GM21390 (cell line): ENCODE measurements around the gene TMEM235.

Experiments
- ATAC-seq: cut with Tn5 transposase; IDR thresholded peaks from one replicate; pipeline ENCODE4 v1.9.1; 2021; ENCODE audit not compliant: unreplicated experiment

TMEM235 gene

DNA sequence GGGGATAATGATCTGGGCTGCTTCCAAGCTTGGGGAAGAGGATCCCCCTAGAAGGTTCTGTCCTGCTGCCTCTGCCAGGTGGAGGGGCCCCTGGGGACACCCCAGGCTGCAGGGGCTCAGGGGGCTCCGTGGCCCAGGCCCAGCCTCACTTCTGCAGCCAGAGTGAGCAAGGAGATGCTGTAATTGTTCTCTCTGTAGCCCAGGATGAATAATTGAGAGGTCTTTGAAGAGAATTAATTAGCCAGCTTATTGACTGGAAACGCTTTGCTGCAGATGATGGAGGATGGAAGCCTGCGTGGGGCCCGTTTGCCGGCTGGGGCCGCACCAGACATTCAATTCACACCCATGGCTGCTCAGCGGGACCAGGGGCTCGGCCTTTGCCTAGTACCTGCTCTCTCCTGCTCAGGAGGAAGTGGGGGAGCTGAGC lies 38.5 kb downstream of the TMEM235 start:
- no peak for ATAC-seq

DNA sequence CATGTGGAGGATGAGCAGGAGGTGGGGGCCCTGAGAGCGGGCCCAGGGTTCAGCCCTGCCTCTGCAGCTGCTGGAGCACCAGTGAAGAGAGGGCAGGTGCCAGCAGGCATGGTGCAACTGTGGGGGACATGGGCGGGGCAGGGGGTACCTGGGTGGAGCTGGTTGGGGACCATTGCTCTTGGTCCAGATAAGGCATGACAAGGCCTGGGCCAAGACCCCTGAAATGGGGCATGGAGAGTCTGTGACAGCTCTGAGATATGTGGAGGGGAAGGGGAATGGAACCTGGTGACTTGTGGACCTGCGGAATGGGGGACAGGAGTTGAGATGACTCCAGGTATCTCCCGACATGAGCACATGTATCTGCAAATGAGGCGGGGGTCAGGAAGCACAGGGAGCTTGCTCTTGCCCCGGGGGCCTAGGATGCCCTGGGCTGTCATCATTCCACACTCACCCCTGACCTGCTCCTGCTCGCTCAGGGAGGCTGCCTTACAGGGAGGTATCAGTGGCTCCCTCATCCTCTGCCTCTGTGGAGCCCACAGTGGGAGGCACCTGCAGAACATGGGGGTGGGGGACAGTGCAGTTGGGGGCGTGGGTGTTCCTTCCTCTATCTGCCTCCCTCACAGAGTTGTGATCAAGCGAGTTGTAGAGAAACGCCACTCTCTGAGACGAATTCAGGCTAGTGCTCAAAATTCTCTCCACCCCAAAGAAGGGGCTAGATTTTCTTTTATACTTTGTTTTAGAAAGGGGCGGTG lies 40.2 kb downstream of the TMEM235 start:
- ATAC-seq = no peak

DNA sequence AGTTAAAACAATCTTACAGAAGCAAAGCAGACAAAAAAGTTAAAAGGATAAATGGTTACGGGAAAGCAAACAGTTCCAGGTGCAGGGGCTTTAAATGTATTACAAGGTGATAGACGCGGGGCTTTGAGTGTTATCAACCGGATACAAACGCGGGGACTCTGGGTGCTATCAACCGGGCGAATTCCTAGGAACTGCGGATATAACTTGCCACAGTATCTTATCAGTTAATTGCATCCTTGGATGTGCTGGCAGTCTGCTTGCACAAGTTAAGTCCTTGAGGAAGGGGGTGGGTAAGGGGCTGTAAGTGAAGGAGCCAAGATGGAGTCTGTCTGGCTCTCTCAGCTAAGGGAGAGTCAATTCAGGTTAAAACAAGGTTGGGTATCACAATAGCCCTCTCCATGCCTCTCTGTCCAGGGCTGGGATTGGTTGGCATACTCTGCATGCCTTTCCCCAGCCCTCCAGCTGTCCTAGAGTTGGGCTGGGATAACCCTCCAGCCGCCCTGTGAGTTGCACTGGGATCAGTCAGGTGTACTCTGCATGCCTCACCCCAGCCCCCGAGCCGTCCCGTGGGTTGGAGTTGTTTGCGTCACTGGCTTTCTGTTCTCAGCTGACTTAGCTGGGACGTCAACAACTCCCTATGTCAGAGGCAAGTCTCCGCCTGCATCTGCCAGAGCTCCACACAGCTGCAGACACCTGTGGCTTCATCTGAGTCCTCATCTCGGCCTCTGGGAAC lies 40.9 kb downstream of the TMEM235 start:
- no peak for ATAC-seq

DNA sequence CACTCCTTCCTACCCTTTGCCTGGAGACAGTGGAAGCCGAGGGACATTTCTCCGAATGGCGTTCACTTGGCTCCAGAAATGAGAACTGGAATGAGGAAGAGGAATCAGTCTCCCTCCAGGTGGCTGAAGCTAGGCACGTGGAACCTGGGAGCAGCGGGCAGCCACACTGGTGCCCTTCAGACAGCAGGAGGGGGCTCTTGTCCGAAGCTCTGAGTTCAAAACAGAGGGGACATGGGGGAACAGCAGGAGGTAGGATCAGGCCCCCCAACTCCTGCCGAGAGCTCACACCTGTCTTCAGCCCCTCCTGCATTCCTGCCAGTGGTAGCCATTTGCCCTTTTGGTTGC lies 41.5 kb downstream of the TMEM235 start:
- ATAC-seq = no peak

DNA sequence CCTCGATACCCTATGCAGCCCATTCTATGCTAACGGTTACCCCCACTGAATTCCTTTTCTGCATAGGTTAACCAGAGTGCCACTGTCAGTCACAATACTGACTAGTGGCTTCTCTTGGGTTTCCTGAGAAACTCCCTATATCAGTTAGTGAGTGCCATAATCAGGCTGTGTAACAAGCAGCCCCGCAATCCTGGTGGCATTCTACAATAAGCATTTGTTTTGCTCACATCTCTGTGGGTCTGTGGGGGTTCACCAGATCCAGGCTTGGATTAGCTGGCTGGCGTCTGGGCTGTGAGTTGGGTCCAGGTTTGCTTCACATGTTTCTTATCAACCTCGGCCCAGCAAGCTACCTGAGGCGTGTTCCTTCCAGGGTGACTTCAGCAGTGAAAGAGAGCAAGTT lies 42.4 kb downstream of the TMEM235 start:
- no peak for ATAC-seq

DNA sequence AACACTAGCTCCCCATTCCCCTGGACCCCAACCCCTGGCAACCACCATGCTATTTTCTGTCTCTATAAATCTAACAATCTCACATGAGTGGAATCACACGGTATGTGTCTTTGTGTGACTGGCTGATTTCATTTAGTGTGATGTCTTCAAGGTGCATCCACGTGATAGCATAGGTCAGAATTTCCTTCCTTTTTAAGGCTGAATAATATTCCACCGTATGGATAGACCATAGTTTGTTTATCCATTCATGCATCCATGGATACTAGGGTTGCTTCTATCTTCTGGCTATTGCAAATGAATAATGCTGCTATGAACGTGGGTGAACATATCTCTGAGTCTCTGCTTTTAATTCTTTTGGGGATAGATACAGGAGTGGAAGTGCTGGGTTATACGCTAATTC lies 43.9 kb downstream of the TMEM235 start:
- ATAC-seq = no peak

DNA sequence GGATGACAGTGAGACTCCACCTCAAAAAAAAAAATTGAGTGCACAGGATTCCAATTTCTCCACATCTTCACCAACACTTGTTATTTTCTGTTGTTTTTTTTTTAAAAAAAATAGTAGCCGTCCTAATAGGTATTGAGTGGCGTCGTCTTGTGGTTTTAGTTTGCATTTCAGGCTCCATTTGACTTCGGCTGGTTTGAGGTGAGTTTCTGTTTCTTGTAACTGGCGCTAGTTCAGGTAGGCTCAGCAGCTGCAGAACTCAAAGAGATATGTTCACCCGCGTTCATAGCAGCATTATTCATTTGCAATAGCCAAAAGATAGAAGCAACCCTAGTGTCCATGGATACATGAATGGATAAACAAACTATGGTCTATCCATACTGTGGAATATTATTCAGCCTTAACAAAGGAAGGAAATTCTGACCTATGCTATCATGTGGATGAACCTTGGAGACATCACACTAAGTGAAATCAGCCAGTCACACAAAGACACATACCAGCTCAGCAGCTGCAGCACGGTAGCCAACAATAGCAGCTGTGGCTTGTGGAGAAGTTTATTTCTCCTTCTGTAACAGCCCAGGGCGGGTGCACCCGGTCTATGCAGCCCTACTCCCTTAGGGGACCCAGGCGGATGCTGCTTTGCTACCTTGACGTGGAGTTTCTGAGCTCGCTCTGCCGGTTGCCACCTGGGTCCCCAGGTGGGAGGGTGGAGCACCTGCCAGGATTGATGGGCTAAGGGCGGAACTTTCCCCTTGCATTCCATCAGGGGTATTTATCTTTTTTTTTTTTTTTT lies 44.9 kb downstream of the TMEM235 start:
- peak; percentile 70 for ATAC-seq

DNA sequence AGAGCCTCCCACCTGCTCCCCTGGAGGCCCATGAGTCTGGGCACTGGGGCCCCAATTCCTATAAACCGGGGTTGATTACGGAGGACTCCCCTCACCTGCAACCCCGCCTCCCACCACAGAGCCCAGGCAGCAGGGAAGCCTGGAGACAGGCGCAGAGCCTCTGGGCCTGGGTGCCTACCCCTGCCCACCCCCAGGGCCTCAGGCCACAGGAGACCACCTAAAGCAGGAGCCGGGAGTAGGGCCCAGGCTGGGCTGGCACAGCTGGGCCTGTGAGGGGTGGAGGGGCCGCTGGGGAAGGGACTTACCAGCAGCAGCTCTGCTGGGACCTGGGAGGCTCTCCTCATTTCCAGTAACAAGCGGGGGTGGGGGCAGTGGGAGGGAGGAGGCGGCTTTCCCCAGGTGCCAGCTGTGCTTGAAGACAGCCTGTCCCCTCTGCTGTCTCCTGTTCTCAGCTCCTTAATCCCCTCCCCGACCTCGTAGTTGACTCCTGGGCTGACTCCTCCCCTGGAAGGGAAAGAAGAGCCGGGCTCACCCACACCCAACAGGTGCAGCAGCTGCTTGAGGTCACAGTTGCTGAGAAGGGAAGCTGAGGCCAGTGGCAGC lies 46.8 kb downstream of the TMEM235 start:
- no peak for ATAC-seq

DNA sequence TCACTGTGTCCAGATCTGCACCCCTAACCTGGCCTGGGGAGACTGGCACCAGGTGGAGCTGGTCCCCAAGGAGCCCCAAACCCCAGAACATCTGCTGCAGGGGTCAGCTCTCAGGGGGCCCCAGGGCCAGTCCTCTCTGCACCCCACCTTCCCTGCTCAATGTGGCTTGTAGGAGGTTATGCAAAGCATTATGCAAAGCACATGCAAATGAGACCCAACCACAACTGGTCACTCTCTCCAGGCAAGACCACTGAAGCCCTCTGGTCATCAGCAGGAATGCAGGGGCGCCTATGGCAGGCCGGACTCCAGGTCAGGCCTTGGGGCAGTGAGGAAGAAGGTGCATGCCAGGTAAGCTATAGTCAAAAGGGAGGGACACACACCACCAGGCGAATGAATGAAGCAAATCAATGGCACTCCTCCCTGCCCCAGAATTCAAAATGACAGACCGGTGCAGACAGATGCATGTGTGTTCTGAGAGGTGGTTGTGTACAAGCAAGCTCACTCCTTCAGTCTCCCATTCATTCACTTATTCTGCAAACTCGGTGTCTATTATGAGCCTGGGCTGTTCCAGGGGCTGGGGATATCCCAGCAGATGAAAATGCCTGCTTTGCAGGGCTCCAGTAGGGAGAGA lies 48.0 kb downstream of the TMEM235 start:
- ATAC-seq = no peak

DNA sequence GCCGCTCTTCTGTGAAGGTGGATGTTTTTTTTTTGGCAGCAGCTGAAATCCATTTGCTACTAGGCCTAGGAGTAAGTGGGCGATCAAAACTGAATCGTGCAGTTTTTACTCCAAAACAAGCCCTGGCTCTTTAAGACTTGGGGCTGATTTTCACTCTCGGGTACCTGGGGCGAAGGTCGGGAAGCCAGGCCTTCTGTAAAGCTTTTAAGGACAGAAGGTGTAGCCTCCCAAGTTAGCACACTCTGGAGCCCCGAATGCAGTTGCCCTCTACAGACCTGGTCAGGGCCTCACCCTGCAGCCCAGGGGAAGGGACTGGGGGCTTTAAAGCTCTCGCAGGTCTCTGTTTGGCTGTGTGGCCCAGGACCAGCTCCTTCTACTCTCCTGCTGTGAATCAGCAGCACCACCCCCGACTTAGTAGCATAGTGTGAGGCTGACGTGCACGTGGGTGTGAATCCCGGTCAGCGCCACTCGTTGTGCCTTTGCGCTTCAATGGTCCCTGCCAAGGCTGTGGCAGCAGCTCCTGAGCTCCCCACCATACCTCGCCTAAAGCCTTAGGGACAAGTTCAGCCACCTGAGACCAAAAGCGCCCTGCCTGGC lies 49.9 kb downstream of the TMEM235 start:
- no peak for ATAC-seq

DNA sequence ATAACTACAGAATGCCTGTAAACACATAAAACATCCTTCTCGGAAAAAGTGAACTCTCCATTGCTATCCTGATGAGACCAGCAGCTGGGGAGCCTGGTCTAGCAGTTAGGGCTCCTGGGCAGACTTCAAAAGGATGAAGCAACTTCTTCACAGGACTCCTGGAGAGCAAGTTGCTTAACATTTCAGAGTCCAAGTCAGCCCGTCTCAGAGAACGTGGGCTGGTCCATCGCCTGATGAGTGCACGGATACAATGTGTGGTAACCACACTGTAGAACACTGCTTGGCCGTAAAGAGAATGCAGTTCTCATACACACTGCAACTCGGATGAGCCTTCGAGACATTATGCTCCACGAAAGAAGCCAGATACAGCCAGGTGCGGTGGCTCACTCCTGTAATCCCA lies 52.7 kb downstream of the TMEM235 start:
- ATAC-seq = no peak

DNA sequence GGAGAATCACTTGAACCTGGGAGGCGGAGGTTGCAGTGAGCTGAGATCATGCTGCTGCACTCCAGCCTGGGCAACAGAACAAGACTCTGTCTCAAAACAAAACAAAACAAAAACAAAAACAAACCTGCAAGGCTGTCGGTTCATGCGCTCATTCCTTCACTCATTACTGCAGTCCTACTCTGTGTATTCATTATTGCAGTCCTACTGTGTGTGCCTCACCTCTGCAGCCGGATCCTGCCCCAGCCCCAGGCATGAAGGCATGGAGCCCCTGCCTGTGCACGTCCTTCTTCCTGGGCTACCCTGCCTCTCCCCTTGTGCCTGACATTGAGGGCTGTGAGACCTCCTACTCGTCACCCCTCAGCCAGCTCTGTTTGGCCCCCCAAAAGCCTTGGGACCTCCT lies 57.6 kb downstream of the TMEM235 start:
- no peak for ATAC-seq

DNA sequence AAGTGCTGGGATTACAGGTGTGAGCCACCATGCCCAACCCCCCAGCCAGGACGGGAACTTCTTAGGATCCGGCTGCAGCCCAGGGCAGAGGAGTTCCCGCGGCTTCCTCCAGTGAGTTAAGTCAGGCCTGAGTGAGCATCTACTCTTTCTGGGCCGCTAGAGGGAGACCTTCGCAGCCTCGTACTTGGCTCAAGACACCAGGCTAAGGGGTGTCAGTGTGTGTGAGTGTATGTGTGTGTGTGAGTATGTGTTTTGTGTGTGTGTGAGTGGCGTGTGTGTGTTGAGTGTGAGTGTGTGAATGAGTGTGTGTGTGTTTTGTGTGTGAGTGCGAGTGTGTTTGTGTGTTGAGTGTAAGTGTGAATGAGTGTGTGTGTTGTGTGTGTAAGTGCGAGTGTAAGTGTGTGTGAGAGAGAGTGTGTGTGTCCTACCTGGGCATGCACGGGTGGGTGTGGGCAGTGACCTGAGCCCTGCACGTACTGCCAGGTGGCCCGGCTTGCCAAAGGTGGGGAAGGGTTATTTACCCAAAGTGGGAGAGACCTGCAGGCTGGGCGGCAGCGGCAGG lies 58.5 kb downstream of the TMEM235 start:
- no peak for ATAC-seq
